NB4 (cell line): ENCODE results near the gene DECR2.

ENCODE experiments used
- CTCF ChIP-seq: IDR thresholded peaks from one replicate; pipeline ENCODE4 v1.5.1; 2012; ENCODE audit warnings: low read depth, low read length
- MAX ChIP-seq: IDR thresholded peaks from 2 replicates; pipeline ENCODE4 v1.6.1; 2011; ENCODE audit warnings: low read depth, low read length
- POLR2A ChIP-seq: IDR thresholded peaks from 2 replicates; pipeline ENCODE4 v1.6.1; 2011; ENCODE audit warnings: mild to moderate bottlenecking; ENCODE audit not compliant: insufficient read length; ENCODE audit errors: extremely low read depth

GRCh38 chr16:445566-445965 lies 43.9 kb downstream of the DECR2 start:
- no peak for TF ChIP-seq POLR2A
- no peak for TF ChIP-seq CTCF
- no peak for TF ChIP-seq MAX
